IPS-15b (cell line): ENCODE results near the gene PDE4DIP.
"Not testable (repeated sequence)": the region's sequence is repeated elsewhere in the genome, so short reads cannot be mapped to it uniquely, and the experiment has no call there.

Source experiments
- H3K27me3 ChIP-seq: one replicate; pipeline ENCODE4 v1.6.1; 2013; ENCODE audit warnings: low read length; ENCODE audit not compliant: control insufficient read depth, insufficient read depth
- H3K36me3 ChIP-seq: one replicate; pipeline ENCODE4 v1.6.1; 2013; ENCODE audit warnings: low read length; ENCODE audit not compliant: control insufficient read depth, insufficient read depth
- H3K4me1 ChIP-seq: one replicate; pipeline ENCODE4 v1.6.1; 2013; ENCODE audit warnings: mild to moderate bottlenecking, low read length; ENCODE audit not compliant: control insufficient read depth, insufficient read depth
- H3K4me3 ChIP-seq: one replicate; pipeline ENCODE4 v1.5.1; 2013; ENCODE audit warnings: low read depth, low read length
- H3K9ac ChIP-seq: one replicate; pipeline ENCODE4 v1.6.1; 2013; ENCODE audit warnings: low read depth, mild to moderate bottlenecking, low read length
- H3K9me3 ChIP-seq: one replicate; pipeline ENCODE4 v1.6.1; 2013; ENCODE audit warnings: mild to moderate bottlenecking, low read length; ENCODE audit not compliant: control insufficient read depth, insufficient read depth

Gene PDE4DIP

GRCh38 chr1:149008326-149008725 is 164.1 kb downstream of the PDE4DIP start:
- H3K9ac ChIP-seq, H3K4me3 ChIP-seq, H3K9me3 ChIP-seq, H3K27me3 ChIP-seq, H3K36me3 ChIP-seq, H3K4me1 ChIP-seq: not testable (repeated sequence)

GRCh38 chr1:149008769-149009168 is 164.5 kb downstream of the PDE4DIP start:
- not testable (repeated sequence) for H3K36me3 ChIP-seq, H3K9me3 ChIP-seq, H3K9ac ChIP-seq, H3K4me1 ChIP-seq, H3K4me3 ChIP-seq, H3K27me3 ChIP-seq

GRCh38 chr1:149009761-149010160 is 165.5 kb downstream of the PDE4DIP start:
- H3K4me3 ChIP-seq, H3K4me1 ChIP-seq, H3K9me3 ChIP-seq, H3K9ac ChIP-seq, H3K27me3 ChIP-seq, H3K36me3 ChIP-seq: not testable (repeated sequence)

- H3K9ac ChIP-seq, H3K27me3 ChIP-seq, H3K4me3 ChIP-seq, H3K4me1 ChIP-seq, H3K36me3 ChIP-seq, H3K9me3 ChIP-seq: not testable (repeated sequence)
Observed at GRCh38 chr1:149012599-149012998, 168.4 kb downstream of the PDE4DIP start.

- H3K36me3 ChIP-seq, H3K4me1 ChIP-seq: not testable (repeated sequence)
Observed at GRCh38 chr1:149013513-149013912, 169.3 kb downstream of the PDE4DIP start.

GRCh38 chr1:149015522-149015921 is 171.3 kb downstream of the PDE4DIP start:
- H3K9ac ChIP-seq, H3K4me1 ChIP-seq, H3K9me3 ChIP-seq, H3K36me3 ChIP-seq, H3K4me3 ChIP-seq, H3K27me3 ChIP-seq: not testable (repeated sequence)

More at GRCh38 chr1:149013513-149013912, 169.3 kb downstream of the PDE4DIP start:
- H3K27me3 ChIP-seq, H3K9ac ChIP-seq, H3K9me3 ChIP-seq, H3K4me3 ChIP-seq: not testable (repeated sequence)

GRCh38 chr1:149016626-149017025 is 172.4 kb downstream of the PDE4DIP start:
- H3K9ac ChIP-seq, H3K4me1 ChIP-seq, H3K36me3 ChIP-seq, H3K27me3 ChIP-seq, H3K9me3 ChIP-seq, H3K4me3 ChIP-seq: not testable (repeated sequence)

- not testable (repeated sequence) for H3K27me3 ChIP-seq, H3K9me3 ChIP-seq, H3K9ac ChIP-seq, H3K4me1 ChIP-seq, H3K4me3 ChIP-seq, H3K36me3 ChIP-seq
Observed at GRCh38 chr1:149018577-149018976, 174.3 kb downstream of the PDE4DIP start.

GRCh38 chr1:149024327-149024726 is 180.1 kb downstream of the PDE4DIP start:
- H3K9me3 ChIP-seq, H3K9ac ChIP-seq: not testable (repeated sequence)

GRCh38 chr1:149033916-149034315 is 189.7 kb downstream of the PDE4DIP start:
- not testable (repeated sequence) for H3K4me3 ChIP-seq, H3K9me3 ChIP-seq, H3K36me3 ChIP-seq, H3K9ac ChIP-seq, H3K27me3 ChIP-seq, H3K4me1 ChIP-seq

More at GRCh38 chr1:149024327-149024726, 180.1 kb downstream of the PDE4DIP start:
- not testable (repeated sequence) for H3K27me3 ChIP-seq, H3K36me3 ChIP-seq, H3K4me3 ChIP-seq, H3K4me1 ChIP-seq

- not testable (repeated sequence) for H3K4me3 ChIP-seq, H3K9ac ChIP-seq, H3K27me3 ChIP-seq, H3K9me3 ChIP-seq, H3K4me1 ChIP-seq, H3K36me3 ChIP-seq
Observed at GRCh38 chr1:149043056-149043455, 198.8 kb downstream of the PDE4DIP start.

GRCh38 chr1:149064611-149065010 is 220.4 kb downstream of the PDE4DIP start:
- not testable (repeated sequence) for H3K4me3 ChIP-seq, H3K9me3 ChIP-seq, H3K36me3 ChIP-seq, H3K4me1 ChIP-seq, H3K27me3 ChIP-seq, H3K9ac ChIP-seq

GRCh38 chr1:149075505-149076127 is 231.4 kb downstream of the PDE4DIP start:
- not testable (repeated sequence) for H3K9me3 ChIP-seq, H3K4me3 ChIP-seq, H3K27me3 ChIP-seq, H3K36me3 ChIP-seq, H3K4me1 ChIP-seq, H3K9ac ChIP-seq
